GM23248 (cell line): ENCODE measurements around the gene ALOXE3.

Source experiments
- EZH2 ChIP-seq: fragments of 200-600 bp; sonication (generic); IDR thresholded peaks from 2 replicates; pipeline ENCODE4 v1.6.1; 2018; ENCODE audit warnings: antibody characterized with exemption, mild to moderate bottlenecking; ENCODE audit not compliant: insufficient read depth, poor library complexity, severe bottlenecking
- EZH2phosphoT487 ChIP-seq: fragments of 200-600 bp; sonication (generic); IDR thresholded peaks from 2 replicates; pipeline ENCODE4 v1.6.1; 2018; ENCODE audit warnings: antibody characterized with exemption, moderate library complexity, mild to moderate bottlenecking, low read depth; ENCODE audit not compliant: insufficient read depth

DNA sequence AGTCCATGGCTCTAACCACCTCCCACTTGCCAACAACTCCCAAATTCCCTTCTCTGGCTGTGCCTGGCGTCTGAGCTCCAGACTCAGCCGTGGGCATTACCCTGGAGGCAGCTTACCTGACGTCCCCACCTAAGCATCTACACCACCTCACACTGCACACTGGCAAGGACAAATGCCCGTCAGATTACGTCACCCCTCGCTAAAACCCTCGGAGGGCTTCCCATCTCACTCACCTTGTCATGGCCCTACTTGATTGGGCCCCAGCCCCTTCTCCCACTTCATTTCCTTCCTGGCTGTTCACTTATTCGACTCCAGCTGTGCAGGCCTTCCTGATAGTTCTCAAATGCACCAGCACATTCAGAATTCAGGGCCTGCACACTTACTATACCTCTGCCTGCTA, 13.4 kb downstream of the ALOXE3 start:
- TF ChIP-seq EZH2phosphoT487 (no peak), EZH2 (no peak)
